Hepatocyte (in vitro differentiated cells): ENCODE data around the gene NAIF1.

Experiments
- EZH2 ChIP-seq: fragments of 200-600 bp; sonication (generic); IDR thresholded peaks from 2 replicates; pipeline ENCODE4 v1.6.1; 2016; ENCODE audit warnings: antibody characterized with exemption, mild to moderate bottlenecking, borderline replicate concordance
- TF ChIP-seq, protein P1 (sequence below): fragments of 200-600 bp; sonication (generic); IDR thresholded peaks from 2 replicates; pipeline ENCODE4 v1.5.1; 2016; ENCODE audit warnings: antibody characterized with exemption, mild to moderate bottlenecking; ENCODE audit not compliant: poor library complexity

DNA sequence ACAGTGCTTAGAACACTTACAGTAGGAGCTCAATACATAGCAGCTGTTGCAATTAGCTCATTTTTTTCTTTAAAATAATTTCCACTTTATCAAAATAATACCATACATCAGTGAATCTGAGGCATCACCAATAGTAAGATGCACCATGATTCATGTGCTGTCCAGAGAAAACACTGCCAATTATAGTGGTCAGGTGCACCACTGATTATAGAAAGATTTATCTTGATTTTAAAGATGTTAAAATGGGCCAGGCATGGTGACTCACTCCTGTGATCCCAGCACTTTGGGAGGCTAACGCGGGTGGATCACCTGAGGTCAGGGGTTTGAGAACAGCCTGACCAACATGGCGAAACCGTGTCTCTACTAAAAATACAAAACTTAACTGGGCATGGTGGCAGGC, 39.4 kb downstream of the NAIF1 start:
- TF ChIP-seq, protein P1, sequence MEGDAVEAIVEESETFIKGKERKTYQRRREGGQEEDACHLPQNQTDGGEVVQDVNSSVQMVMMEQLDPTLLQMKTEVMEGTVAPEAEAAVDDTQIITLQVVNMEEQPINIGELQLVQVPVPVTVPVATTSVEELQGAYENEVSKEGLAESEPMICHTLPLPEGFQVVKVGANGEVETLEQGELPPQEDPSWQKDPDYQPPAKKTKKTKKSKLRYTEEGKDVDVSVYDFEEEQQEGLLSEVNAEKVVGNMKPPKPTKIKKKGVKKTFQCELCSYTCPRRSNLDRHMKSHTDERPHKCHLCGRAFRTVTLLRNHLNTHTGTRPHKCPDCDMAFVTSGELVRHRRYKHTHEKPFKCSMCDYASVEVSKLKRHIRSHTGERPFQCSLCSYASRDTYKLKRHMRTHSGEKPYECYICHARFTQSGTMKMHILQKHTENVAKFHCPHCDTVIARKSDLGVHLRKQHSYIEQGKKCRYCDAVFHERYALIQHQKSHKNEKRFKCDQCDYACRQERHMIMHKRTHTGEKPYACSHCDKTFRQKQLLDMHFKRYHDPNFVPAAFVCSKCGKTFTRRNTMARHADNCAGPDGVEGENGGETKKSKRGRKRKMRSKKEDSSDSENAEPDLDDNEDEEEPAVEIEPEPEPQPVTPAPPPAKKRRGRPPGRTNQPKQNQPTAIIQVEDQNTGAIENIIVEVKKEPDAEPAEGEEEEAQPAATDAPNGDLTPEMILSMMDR, result no peak
- no peak for TF ChIP-seq EZH2
